ENCODE data around the gene RFPL3. TPM values are rescaled to one million over a fixed set of nuclear protein-coding genes. Genes with fewer than 3 reads are reported as not detected.

The RFPL3 gene
- polyA plus RNA-seq, 2 of the 4 experiments (the other 2 are of a cell fraction) = not detected

- H3K4me3 ChIP-seq = no peak overlapping the region
- TF ChIP-seq CBX2 (IDR thresholded peaks at IDR 0.05; ENCODE audit: borderline replicate concordance, low read depth) = no peak
- TF ChIP-seq HDAC2 (IDR thresholded peaks at IDR 0.05) = no peak
- no peak for TF ChIP-seq BCL3 (IDR thresholded peaks at IDR 0.05)
- no peak for TF ChIP-seq ZFP36 (IDR thresholded peaks at IDR 0.05; ENCODE audit: borderline replicate concordance, partially characterized antibody)
- no peak for TF ChIP-seq SMC3 (IDR thresholded peaks at IDR 0.05)
- TF ChIP-seq REST (IDR thresholded peaks at IDR 0.05) = no peak
- TF ChIP-seq HMGXB4 (CRISPR knock-in tag; IDR thresholded peaks at IDR 0.05; ENCODE audit: borderline replicate concordance) = no peak
- TF ChIP-seq RFX5 (IDR thresholded peaks at IDR 0.05) = no peak
- TF ChIP-seq ESRRA (IDR thresholded peaks at IDR 0.05; ENCODE audit: borderline replicate concordance, low read length) = no peak
- TF ChIP-seq BHLHE40 (IDR thresholded peaks at IDR 0.05; ENCODE audit: low read depth, low read length) = no peak
- TF ChIP-seq FOSL2 (IDR thresholded peaks at IDR 0.05) = no peak
- no peak for TF ChIP-seq FOSL2 (CRISPR knock-in tag; IDR thresholded peaks at IDR 0.05)
- no peak for TF ChIP-seq CBX8 (IDR thresholded peaks at IDR 0.05)
- no peak for TF ChIP-seq MAZ (IDR thresholded peaks at IDR 0.05; ENCODE audit: borderline replicate concordance, low read depth, low read length)
- TF ChIP-seq NPAS2 (CRISPR knock-in tag; IDR thresholded peaks at IDR 0.05; ENCODE audit: borderline replicate concordance) = no peak
- CTCF ChIA-PET = no interaction called here
- H3K27ac ChIP-seq = no peak overlapping the region
- FAIRE-seq = no peak
- DNase-seq (ENCODE audit: low read depth in 1 of 2, low spot score in 1 of 2) = no peak
- H3K4me1 ChIP-seq = no peaks in the 10 kb centered on the region
- 63% methylated on average over 10 of the region's 10 CpGs for WGBS (ENCODE audit: missing lambda C conversion rate)
- ATAC-seq = no peak
- no peaks in the 10 kb centered on the region for H3K9me3 ChIP-seq
- POLR2A ChIA-PET = no interaction called here
- no peak overlapping the region for H3K4me2 ChIP-seq
These were observed 18.9 kb upstream of the RFPL3 start for GRCh38 chr22:32338757-32339156.

GRCh38 chr22:32339190-32340012 is 18.3 kb upstream of the RFPL3 start:
- POLR2A ChIA-PET = no interaction called here

More at GRCh38 chr22:32339190-32340012, 18.3 kb upstream of the RFPL3 start:
- no peak for DNase-seq (ENCODE audit: low read depth in 1 of 2, low spot score in 1 of 2)
- H3K4me3 ChIP-seq = no peak overlapping the region
- no peaks in the 10 kb centered on the region for H3K9me3 ChIP-seq
- ATAC-seq = no peak
- H3K4me1 ChIP-seq = no peaks in the 10 kb centered on the region
- no peak for TF ChIP-seq CEBPB (IDR thresholded peaks at IDR 0.05)
- TF ChIP-seq CBX8 (IDR thresholded peaks at IDR 0.05) = no peak
- no peak for TF ChIP-seq HEYL (CRISPR knock-in tag; IDR thresholded peaks at IDR 0.05)
- TF ChIP-seq CHD4 (IDR thresholded peaks at IDR 0.05; ENCODE audit: borderline replicate concordance) = no peak
- no peak for TF ChIP-seq RCOR1 (IDR thresholded peaks at IDR 0.05; ENCODE audit: low read depth, low read length)
- TF ChIP-seq EHMT2 (IDR thresholded peaks at IDR 0.05; ENCODE audit: low read depth) = no peak
- no peak for TF ChIP-seq EP300 (IDR thresholded peaks at IDR 0.05)
- no peak overlapping the region for H3K27ac ChIP-seq
- H3K4me2 ChIP-seq = no peak overlapping the region
- CTCF ChIA-PET = interaction anchor here (1.1 kb wide), 1 partner anchor 10 kb away, joined by 4 read pairs; no protein-coding TSS in a partner anchor
- no peak for FAIRE-seq
- WGBS (ENCODE audit: missing lambda C conversion rate) = 50% methylated on average over 22 of the region's 23 CpGs
